GM18519 (cell line): ENCODE results near the gene SMIM21.

Experiments
- ATAC-seq: cut with Tn5 transposase; IDR thresholded peaks from one replicate; pipeline ENCODE4 v1.9.1; 2021; ENCODE audit warnings: mild to moderate bottlenecking, moderate library complexity; ENCODE audit not compliant: unreplicated experiment, low FRiP score

Gene SMIM21

GRCh38 chr18:75378376-75379315 is 48.9 kb downstream of the SMIM21 start:
- no peak for ATAC-seq

- no peak for ATAC-seq
These were observed 49.6 kb downstream of the SMIM21 start for GRCh38 chr18:75377926-75378325.

GRCh38 chr18:75377258-75377657 is 50.2 kb downstream of the SMIM21 start:
- ATAC-seq, result no peak

DNA sequence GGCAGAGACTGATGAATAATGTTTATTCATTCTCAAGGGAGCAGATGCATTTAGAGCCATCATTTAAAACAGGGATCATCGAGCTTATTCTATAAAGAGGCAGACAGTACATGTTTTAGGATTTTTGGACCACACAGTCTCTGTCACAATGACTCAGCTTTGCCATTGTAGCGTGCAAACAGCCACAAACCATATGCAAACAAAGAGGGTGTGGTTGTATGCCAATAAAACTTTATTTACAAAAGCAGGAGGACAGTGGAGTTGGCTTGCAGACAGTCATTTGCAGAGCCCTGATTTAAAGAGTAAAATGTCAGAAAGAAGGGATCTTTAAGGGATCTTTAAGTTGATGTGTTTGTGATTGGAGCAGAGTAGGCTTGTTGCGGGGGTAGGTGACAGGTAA is 51.5 kb downstream of the SMIM21 start:
- ATAC-seq, result no peak

DNA sequence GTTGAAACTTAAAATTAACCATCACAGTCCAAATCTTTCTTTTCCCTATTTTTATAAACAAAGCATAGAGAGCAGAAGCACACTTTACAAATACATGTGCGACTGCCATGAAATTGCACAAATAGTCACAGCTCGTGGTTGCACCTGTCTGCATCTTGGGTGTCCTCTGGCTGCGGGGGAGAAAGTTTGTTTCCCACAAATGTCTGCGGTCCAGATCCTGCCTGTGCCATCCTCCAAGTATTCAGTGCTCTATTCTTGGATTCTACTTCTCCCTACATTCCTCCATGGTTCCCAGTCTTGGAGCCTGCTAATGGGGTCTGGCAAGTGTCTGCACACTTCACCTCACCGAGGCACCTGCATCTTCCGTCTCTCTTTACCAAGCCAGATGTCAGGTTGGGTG is 52.2 kb downstream of the SMIM21 start:
- ATAC-seq, result no peak

- no peak for ATAC-seq
These were observed 53.0 kb downstream of the SMIM21 start for GRCh38 chr18:75374466-75374865.

DNA sequence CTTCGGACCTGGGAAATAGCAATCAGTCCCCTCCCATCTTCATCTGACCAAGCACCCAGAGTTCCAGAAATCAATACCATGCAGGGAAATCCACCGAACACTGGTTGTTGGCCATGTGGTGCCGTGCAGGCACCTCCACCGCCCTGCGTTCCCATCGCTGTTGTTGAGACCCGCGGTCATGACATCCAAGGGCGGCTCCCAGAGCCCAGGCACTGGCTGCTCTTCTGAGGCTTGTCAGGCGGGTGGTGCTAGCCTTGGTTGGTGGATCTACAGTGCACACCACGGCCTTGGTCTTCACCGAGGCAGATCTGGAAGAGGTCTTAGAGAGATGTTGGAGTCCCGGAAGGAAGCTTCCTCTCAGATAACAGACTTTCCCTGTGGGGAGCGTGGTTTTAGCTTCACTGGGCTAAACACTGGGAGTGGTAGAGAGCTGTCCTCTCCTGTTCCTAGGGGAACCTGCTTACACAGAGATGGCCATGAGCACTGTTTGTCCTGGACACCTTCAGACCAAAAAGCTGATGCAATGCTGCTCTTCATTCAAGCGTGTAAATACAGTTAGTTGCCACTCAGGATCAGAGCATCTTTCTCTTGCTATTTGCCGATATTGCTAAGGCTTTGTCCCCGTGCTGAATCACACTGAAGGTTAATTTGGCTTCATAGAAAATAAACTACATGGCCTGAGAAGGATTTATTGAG is 58.3 kb downstream of the SMIM21 start:
- no peak for ATAC-seq

- no peak for ATAC-seq
These were observed 61.7 kb downstream of the SMIM21 start for GRCh38 chr18:75365837-75366236.

DNA sequence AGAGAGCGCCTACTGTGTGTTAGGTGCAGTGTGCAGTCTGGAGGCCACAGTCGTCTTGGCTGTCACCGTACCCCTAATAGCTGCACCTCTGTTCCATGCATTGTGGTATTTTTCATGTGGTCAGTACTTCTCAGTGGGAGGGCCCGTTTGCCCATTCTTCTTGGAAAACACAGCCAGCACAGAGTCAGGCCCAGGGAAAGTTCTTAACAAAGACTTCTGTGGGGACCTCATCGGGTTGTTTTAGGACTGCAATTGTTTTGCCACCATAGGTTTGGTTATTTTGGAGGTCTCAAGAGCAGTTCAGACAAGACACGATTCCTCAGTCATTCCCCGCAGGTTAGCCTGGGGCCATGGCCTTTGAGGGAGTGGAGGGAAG is 62.3 kb downstream of the SMIM21 start:
- ATAC-seq, result no peak

GRCh38 chr18:75364512-75365253 is 62.8 kb downstream of the SMIM21 start:
- no peak for ATAC-seq

DNA sequence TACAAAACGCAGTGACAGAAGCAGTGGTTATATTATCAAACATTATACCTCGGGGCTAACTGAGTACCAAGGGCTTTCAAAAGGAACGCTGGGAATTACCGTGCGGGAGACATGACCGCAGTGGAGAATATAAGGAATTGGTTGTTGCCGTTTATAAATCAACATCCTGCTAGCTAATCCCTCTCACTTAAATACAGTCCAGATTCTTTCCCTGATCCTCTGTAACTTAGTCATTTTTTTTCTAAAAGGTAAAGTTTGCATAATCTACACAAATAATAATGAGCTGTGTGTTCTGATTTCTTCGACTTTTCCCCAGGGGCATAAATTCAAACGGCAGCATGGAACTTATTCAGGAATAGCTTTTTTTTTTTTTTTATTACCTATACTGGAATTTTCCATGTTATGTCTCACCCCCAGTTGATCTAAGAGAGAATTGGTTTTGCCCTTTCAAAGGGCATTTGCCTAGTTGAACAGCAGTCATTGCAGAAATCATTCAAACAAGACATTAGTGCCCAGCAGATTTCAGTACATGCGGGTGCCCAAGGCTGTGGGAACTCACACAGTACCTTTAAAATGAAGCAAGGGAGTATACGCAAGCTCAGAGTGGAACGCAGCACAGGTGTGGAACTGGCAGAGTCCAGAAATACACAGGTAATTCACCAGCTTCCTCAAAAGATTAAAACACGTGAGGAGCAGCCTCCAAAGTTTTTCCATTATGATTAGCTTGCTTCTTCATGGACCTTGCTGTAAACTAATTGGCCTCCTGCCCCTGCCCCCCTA is 63.9 kb downstream of the SMIM21 start:
- no peak for ATAC-seq

GRCh38 chr18:75362435-75362834 is 65.1 kb downstream of the SMIM21 start:
- no peak for ATAC-seq

DNA sequence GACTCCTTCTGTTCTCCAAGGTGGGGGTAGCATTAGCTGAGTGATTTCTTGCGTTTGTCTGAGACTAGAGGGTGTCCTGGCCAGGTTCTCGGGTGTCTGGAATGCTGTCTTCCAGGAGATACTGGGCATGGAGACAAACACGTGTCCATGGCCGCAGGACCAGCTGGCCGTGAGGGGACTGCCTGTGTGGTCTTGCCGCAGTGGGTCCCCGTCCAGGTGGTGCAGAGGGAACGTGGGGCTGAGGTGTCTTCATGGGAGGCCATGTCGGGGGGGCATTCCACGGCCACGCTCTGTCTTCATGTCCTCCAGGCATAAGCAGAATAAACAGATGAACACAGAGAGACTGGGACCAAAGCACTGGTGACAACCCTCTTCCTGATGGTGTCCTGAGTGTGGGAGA is 66.6 kb downstream of the SMIM21 start:
- ATAC-seq, result no peak

DNA sequence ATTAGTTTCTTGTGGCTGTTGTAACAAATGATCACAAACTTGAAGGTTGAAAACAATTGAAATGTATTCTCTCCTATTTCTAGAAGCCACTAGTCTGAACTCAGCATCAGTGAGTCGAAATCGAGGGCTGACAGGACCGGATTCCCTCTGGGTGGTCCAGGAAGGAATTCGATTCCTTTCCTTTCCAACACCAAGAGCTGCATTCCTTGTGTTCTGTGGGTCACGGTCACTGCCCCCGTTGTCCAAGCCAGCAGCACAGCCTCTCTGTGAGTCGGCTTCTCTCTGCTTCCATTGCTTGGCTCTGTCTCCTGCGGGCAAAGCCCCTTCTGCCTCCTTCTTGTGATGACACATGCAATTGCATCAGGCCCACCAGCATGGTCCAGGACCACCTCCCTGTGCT is 67.3 kb downstream of the SMIM21 start:
- ATAC-seq, result no peak
